Muscle of leg (tissue), 16 donors: ENCODE results near the gene KPNA6. TPM values are rescaled to one million over a fixed set of nuclear protein-coding genes. Genes with fewer than 3 reads are reported as not detected.
"Not testable (repeated sequence)": the region's sequence is repeated elsewhere in the genome, so short reads cannot be mapped to it uniquely, and the experiment has no call there.

ENCODE experiments used
- DNase-seq: peaks from one replicate; pipeline ENCODE4 v3.0.0; 2013
- H3K27ac ChIP-seq: one replicate; pipeline ENCODE4 v1.5.1; 2013; ENCODE audit warnings: mild to moderate bottlenecking, low read length, control low read depth
- H3K27me3 ChIP-seq: one replicate; pipeline ENCODE4 v1.6.1; 2013; ENCODE audit warnings: low read length; ENCODE audit not compliant: control insufficient read depth, insufficient read depth
- H3K36me3 ChIP-seq: one replicate; pipeline ENCODE4 v1.6.1; 2013; ENCODE audit warnings: low read length; ENCODE audit not compliant: control insufficient read depth, insufficient read depth
- H3K4me1 ChIP-seq: one replicate; pipeline ENCODE4 v1.6.1; 2013; ENCODE audit warnings: low read length; ENCODE audit not compliant: control insufficient read depth, insufficient read depth
- H3K4me3 ChIP-seq: one replicate; pipeline ENCODE4 v1.5.1; 2013; ENCODE audit warnings: low read length, control low read depth
- H3K9me3 ChIP-seq: replicated peaks from 2 replicates; pipeline ENCODE4 v1.6.1; 2013; ENCODE audit warnings: low read depth, low read length; ENCODE audit not compliant: control insufficient read depth
- WGBS: methylation state at CpG from one replicate; pipeline ENCODE4 v1.1.5; 2013; ENCODE audit warnings: missing lambda C conversion rate; ENCODE audit not compliant: insufficient coverage; 5-methylcytosine and 5-hydroxymethylcytosine counted together
- long read RNA-seq, 11 donors: transcript quantifications; one replicate each; lab custom pipeline, GENCODE V29; 2026
- polyA plus RNA-seq, 8 donors: library from polyadenylated mRNA; unstranded; fragments of 120-200 nt; gene quantifications; one replicate each; pipeline versions ENCODE4 v1.2.1 to v1.2.3, GENCODE V29; 2013; ENCODE audit warnings: inconsistent platforms in 1 of 8, low replicate concordance in 1 of 8; ENCODE audit not compliant: insufficient read length in 8 of 8, insufficient read depth in 1 of 8
- total RNA-seq: library from RNA; stranded (reverse); fragments of 120-200 nt; gene quantifications from one replicate; pipeline ENCODE4 v1.2.4, GENCODE V29; 2013

The KPNA6 gene
- 24.4 TPM for total RNA-seq
- polyA plus RNA-seq = 10 to 100 TPM; 19.7 to 28.3 (median 23.8) TPM
- long read RNA-seq, donor 1 = 0 reads
- long read RNA-seq, donor 2 = 0 reads
- long read RNA-seq, donor 3, full-length matches to known transcripts = 2 of 2 reads
- long read RNA-seq, donor 3, partial matches to known transcripts = 0 of 2 reads
- long read RNA-seq, donor 3, other reads (novel, unspliced or antisense) = 0 of 2 reads
- long read RNA-seq, donor 4, full-length matches to known transcripts = 3 of 3 reads
- long read RNA-seq, donor 4, partial matches to known transcripts = 0 of 3 reads
- long read RNA-seq, donor 4, other reads (novel, unspliced or antisense) = 0 of 3 reads
- long read RNA-seq, donor 5, full-length matches to known transcripts = 9 of 9 reads
- long read RNA-seq, donor 5, partial matches to known transcripts = 0 of 9 reads
- long read RNA-seq, donor 5, other reads (novel, unspliced or antisense) = 0 of 9 reads
- long read RNA-seq, donor 6, full-length matches to known transcripts = 8 of 8 reads
- long read RNA-seq, donor 6, partial matches to known transcripts = 0 of 8 reads
- long read RNA-seq, donor 6, other reads (novel, unspliced or antisense) = 0 of 8 reads
- long read RNA-seq, donor 7, full-length matches to known transcripts = 1 of 1 reads
- long read RNA-seq, donor 7, partial matches to known transcripts = 0 of 1 reads
- long read RNA-seq, donor 7, other reads (novel, unspliced or antisense) = 0 of 1 reads
- long read RNA-seq, donor 8, full-length matches to known transcripts = 1 of 1 reads
- long read RNA-seq, donor 8, partial matches to known transcripts = 0 of 1 reads
- long read RNA-seq, donor 8, other reads (novel, unspliced or antisense) = 0 of 1 reads
- long read RNA-seq, donor 9, full-length matches to known transcripts = 7 of 7 reads
- long read RNA-seq, donor 9, partial matches to known transcripts = 0 of 7 reads
- long read RNA-seq, donor 9, other reads (novel, unspliced or antisense) = 0 of 7 reads
- long read RNA-seq, donor 10, full-length matches to known transcripts = 7 of 7 reads
- long read RNA-seq, donor 10, partial matches to known transcripts = 0 of 7 reads
- long read RNA-seq, donor 10, other reads (novel, unspliced or antisense) = 0 of 7 reads
- long read RNA-seq, donor 11, full-length matches to known transcripts = 5 of 5 reads
- long read RNA-seq, donor 11, partial matches to known transcripts = 0 of 5 reads
- long read RNA-seq, donor 11, other reads (novel, unspliced or antisense) = 0 of 5 reads

DNA sequence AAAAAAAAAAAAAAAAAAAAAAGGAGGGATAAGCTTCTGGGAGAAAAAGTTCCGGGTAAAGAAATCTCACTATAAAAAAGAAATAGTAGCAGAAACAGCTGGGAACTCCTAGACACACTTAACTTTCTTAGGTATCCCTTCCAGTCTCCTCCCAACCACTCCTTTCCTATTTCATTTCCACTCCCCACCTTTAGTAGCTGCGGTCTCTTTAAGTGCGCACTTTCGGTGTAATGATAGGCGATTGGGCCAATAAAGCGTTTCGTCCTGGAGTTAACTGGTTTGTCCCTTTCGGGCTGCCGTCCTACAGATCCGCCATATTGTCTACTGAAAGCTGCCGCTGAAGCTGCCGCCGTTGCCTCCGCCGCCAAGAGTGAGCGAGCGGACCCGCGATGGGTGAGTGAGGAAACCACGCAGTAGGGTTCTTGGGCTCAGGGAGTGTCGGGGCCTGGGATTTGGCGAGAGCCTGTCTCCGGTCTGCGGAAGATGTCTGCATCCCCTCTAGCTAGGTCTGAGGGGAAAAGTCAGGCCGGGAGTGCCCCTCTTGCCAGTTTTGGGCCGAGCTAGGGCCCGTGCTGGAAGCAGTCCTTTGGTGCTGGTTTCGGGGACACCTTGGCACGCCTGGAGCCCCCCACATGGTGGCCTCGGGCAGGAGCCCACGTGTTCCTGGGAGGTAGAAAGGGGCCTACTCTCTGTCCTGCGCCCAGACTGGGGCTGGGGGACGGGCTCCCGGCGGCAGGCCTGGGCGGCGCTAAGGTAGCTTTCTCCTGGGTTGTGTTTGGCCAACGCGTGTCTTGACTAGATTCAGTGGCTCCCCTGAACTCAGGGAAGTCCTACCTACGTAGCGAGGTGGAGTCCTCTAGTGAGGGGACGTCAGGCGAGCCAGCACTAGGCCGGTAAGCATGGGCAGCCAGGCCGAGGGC, at the start of gene KPNA6:
TSS of gene KPNA6 (plus strand) at position 315 of the 920 bp plus-strand sequence. CDS start at position 390, 75 bp downstream.
- H3K36me3 ChIP-seq = peaks cover 3% of the 10 kb centered on the region

DNA sequence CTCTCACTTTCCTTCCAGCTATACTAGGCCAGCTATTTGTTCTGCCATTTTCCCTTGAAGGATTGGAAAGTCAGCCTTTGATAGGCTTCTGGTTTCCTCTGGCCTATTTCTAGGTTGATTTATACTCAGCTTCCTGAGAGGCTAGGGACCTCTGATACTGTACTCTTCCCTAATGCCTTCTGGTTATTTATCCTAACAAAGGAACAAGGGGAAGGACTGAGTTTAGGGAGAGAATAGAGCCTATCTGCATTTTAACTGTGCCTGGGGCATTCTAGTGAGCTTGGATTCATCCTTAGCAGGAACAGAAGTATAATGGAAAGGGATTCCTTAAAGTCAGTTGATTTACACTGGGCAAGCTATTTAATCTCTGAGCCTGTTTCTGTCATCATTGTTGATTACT, 46.9 kb upstream of the KPNA6 start:
- H3K4me3 ChIP-seq = no peak overlapping the region
- DNase-seq = no peak
- peaks cover 21% of the 10 kb centered on the region for H3K4me1 ChIP-seq
- peak overlapping the region; percentile 63 for H3K27ac ChIP-seq
- H3K9me3 ChIP-seq = no peaks in the 10 kb centered on the region
- peaks cover 54% of the 10 kb centered on the region for H3K36me3 ChIP-seq
- H3K27me3 ChIP-seq = no peaks in the 10 kb centered on the region

More for the DNA sequence above, at the start of gene KPNA6:
- under 1% methylated on average over 43 of the region's 45 CpGs for WGBS
- Histone ChIP-seq H3K9me3 (no peaks in the 10 kb centered on the region), H3K27ac (peak within 1 kb of the TSS; percentile 97), H3K4me1 (peaks cover 12% of the 10 kb centered on the region), H3K4me3 (peak within 1 kb of the TSS; percentile 89), H3K27me3 (no peaks in the 10 kb centered on the region)
- peak; percentile 99 for DNase-seq

DNA sequence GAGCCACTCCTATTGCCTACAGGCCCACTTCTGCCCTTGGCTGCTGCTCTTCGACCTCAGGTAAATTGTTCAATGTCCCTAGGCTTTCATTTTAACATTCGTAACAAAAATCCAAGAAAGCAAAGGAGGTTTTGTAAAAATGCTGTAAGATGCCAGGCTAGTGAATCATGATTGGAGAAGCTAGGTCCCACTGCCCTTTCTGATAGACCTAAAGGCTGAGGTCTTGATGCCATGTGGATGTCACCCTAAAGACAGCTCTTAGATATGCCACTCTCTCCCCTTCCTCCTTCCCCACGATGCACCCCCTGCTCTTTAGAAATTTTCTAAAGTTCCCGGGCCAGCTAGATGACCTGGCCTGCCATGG, 45.0 kb upstream of the KPNA6 start:
- Histone ChIP-seq H3K27me3 (no peaks in the 10 kb centered on the region), H3K4me3 (no peak overlapping the region), H3K4me1 (peaks cover 22% of the 10 kb centered on the region), H3K9me3 (no peaks in the 10 kb centered on the region), H3K27ac (peak overlapping the region; percentile 93), H3K36me3 (peaks cover 38% of the 10 kb centered on the region)
- no peak for DNase-seq
- no CpG with 5 or more reads among the region's 4 CpGs for whole genome bisulfite sequencing

DNA sequence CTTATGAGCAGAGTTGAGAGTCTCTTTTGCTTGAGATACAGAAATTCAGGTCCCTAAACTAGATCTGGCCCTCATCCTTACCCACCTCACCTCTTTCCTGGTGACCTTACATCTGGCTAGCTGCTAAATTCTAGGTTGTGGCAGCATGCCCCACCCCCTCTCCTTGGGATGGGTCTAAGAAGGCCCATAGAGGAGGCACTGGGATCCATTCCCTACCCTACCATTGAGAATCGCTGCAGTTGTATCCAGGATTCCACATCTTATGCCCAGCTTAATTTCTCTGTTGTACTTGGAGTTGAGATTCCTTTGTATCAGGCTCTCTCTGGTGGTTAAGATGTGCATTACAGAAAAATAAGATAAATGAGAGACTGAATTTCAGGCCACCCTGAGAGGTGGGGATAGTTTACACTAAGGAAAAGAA, 44.6 kb upstream of the KPNA6 start:
- Histone ChIP-seq H3K36me3 (peaks cover 34% of the 10 kb centered on the region), H3K27me3 (no peaks in the 10 kb centered on the region), H3K9me3 (no peaks in the 10 kb centered on the region), H3K4me1 (peaks cover 22% of the 10 kb centered on the region), H3K27ac (peak overlapping the region; percentile 93), H3K4me3 (no peak overlapping the region)
- no CpG with 5 or more reads among the region's 1 CpG for WGBS
- peak; percentile 84 for DNase-seq

DNA sequence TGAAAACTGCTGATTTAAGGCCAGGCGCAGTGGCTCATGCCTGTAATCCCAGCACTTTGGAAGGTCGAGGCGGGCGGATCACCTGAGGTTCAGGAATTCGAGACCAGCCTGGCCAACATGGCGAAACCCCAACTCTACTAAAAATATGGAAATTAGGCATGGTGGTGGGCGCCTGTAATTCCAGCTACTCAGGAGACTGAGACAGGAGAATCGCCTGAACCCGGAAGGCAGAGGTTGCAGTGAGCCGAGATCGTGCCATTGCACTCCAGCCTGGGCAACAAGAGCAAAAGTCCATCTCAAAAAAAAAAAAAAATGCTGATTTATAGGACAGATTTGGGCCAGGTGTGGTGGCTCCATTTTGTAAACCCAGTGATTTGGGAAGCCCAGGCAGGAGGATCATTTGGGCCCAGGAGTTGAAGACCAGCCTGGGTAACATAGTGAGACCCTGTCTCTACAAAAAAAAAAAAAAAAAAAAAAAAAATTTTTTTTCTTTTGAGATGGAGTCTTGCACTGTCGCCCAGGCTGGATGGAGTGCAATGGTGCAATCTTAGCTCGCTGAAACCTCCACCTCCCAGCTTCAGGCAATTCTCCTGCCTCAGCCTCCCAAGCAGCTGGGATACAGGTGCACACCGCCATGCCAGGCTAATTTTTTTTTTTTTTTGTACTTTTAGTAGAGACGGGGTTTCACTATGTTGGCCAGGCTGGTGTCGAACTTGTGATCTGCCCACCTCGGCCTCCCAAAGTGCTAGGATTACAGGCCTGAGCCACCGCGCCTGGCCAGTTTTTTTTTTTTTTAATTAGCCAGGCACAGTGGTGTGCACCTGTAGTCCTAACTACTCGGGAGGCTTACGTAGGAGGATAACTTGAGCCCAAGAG, 42.0 kb upstream of the KPNA6 start:
- WGBS = 74% methylated on average over 3 of the region's 21 CpGs
- not testable (repeated sequence) for H3K4me3 ChIP-seq, H3K27ac ChIP-seq, H3K27me3 ChIP-seq, DNase-seq, H3K9me3 ChIP-seq, H3K36me3 ChIP-seq
- H3K4me1 ChIP-seq = peaks cover 20% of the 10 kb centered on the region

DNA sequence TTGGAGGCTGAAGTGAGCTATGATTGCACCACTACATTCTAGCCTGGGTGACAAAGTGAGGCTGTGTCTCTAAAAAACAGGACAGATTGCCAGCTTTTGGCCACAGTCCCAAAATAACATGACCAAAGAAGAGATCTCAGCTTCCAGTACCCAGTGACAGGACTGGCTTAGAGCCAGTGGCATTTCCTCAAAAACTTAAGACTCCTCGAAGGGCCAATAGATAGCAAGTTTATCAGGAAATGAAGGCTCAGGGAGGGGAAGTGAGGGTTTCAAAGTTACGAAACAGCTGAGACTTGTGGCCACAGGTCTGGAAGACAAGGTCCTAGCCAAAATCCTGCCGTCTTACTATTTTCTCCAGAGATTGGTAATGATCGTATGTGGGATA, 41.4 kb upstream of the KPNA6 start:
- H3K27me3 ChIP-seq = no peaks in the 10 kb centered on the region
- DNase-seq = peak; percentile 91
- no peak overlapping the region for H3K4me3 ChIP-seq
- peaks cover 21% of the 10 kb centered on the region for H3K4me1 ChIP-seq
- 17% methylated on average over 1 of the region's 4 CpGs for WGBS
- no peak overlapping the region for H3K27ac ChIP-seq
- H3K9me3 ChIP-seq = no peaks in the 10 kb centered on the region
- H3K36me3 ChIP-seq = peaks cover 7% of the 10 kb centered on the region

DNA sequence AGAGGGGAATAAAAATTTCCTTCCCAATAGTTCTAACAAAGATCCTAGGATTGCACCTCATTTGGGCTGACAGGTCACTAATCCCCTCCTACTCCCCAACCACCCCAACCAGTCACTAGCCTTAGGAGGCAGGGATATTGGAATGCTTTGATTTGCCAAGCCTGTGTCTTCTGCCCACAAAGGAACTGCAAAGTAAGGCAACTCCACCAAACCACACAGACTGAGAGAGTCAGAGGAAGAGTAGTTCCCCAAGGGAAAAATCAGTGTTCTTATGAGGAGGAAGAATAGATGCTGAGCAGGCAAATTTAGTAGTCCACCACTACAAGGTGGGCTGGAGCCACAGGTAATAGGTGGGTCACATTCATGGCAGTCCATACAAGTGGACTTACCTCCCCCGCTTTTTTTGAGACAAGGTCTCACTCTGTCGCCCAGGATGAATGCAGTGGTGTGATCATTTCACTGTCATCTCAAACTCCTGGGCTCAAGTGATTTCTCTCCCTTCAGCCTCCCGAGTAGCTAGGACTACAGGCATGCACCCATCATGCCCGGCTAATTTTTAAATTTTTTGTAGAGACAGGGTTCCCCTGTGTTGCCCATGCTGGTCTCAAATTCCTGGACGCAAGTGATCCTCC, 38.8 kb upstream of the KPNA6 start:
- Histone ChIP-seq H3K36me3 (no peaks in the 10 kb centered on the region), H3K27ac (no peak overlapping the region), H3K9me3 (no peaks in the 10 kb centered on the region), H3K4me3 (no peak overlapping the region), H3K4me1 (peaks cover 19% of the 10 kb centered on the region), H3K27me3 (no peaks in the 10 kb centered on the region)
- no peak for DNase-seq
- WGBS = 80% methylated on average over 2 of the region's 5 CpGs

DNA sequence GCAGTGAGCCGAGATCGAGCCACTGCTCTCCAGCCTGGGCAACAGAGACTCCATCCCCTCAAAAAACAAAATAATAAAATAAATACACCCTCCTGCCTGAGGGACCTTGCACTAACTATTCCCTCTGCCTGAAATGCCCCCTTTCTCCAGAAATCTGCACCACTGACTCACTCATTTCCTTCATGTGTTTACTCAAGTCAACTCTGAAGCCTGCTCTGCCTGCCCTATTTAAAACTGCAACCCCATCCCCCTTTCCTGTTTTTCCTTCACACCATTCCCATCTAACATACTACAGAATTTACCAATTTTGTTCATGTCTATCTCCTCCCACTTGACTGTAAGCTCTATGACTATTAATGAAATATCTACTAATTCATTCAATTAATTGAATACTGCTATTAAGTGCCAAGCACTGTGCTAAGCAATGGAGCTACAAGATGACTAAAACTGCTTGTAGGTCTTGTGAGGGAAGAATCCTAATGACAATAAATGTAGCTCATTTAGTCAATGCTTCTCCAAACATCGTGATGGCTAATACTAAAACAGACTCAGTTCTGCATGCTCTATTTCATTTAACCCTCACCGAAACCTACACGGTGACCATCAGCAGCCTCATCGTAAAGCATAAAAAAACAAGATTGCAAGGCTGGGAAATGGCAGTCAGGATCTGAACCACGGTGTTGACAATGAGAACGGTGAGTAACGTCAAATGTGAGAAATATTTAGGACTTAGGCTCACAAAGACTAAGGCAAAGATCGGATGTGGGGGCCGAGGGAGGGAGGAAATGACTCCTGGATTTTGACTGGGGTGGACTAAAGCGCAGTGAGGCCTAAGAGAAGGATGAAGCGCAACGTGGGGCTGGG, 35.9 kb upstream of the KPNA6 start:
- Histone ChIP-seq H3K27ac (peak overlapping the region; percentile 99), H3K36me3 (peaks cover 19% of the 10 kb centered on the region), H3K27me3 (no peaks in the 10 kb centered on the region), H3K4me1 (peaks cover 13% of the 10 kb centered on the region), H3K9me3 (no peaks in the 10 kb centered on the region), H3K4me3 (peak overlapping the region; percentile 90)
- 17% methylated on average over 10 of the region's 14 CpGs for WGBS
- no peak for DNase-seq
